ENCODE results near the gene DVL3.
"Not testable (repeated sequence)": the region's sequence is repeated elsewhere in the genome, so short reads cannot be mapped to it uniquely, and the experiment has no call there.

Gene DVL3

DNA sequence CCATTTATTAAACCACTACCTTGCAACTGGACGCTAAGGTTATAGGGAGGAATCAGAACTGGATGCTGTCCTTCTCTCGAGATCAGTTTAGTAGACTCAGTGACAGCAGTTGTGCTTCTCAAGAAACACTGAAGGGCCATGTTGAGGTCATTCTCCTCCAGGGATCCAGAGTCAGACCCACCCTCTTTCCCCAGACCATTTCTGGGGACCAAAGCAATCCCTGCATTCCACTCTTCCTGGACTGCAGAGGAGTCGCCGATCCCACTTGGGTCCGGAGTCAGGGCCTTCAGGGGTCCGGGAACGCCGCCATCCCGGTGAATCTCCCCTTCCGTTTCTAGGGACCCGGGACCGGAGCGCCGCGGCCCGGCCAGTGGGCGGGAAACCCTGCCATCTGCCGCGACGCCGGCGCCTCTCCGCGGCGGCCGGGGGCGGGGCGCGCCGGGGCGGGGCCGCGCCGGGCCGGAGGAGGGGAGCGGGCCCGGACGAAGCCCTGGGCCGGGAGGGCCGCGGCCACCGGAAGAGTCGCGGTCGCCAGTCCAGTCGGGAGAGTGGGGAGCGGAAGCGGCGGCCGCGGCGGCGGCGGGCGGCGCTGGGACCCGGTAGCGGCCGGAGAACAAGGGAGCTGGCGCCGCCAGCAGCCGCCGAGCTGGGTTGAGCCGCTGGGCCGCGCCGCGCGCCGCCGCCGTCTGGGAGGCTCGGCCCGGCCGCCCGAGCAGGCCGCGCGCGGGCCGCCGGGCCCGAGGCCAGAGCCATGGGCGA is at the start of gene DVL3:
Gene DVL3 (plus strand): TSS at position 493 of the 759 bp plus-strand sequence. CDS start 259 bp downstream, at position 752.
- DNase-seq (ENCODE audit: low spot score): peak; percentile 49

- no peak for DNase-seq (ENCODE audit: low spot score)
These were observed 44.9 kb upstream of the DVL3 start for GRCh38 chr3:184110316-184110725.

DNA sequence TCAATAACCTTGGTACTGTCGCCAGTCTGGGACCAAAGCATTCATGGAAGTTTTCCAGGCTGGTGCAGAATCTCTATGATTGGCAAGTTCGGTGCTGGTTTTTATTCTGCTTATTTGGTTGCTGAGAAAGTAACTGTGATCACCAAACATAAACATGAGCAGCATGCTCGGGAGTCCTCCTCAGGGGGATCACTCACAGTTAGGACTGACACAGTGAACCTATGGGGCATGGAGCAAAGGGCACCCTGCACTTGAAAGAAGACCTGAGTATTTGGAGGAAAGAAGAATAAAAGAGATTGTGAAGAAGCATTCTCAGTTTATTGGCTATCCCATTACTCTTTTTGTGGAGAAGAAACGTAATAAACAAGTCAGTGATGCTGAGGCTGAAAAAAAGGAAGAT is 39.2 kb upstream of the DVL3 start:
- no peak for DNase-seq (ENCODE audit: low spot score)

DNA sequence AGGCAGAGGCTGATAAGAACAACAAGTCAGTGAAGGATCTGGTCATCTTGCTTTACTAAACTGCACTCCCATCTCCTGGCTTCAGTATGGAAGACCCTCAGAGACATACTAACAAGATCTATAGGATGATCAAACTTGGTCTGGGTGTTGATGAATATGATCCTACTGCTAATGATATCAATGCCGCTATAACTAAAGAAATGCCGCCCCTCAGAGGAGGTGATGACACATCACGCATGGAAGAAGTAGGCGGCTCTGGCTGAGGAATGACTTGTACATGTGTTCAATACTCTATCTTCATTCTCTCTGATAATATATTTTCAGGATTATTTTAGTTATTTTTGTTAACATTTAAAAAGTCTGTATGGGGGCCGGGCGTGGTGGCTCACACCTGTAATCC is 37.5 kb upstream of the DVL3 start:
- no peak for DNase-seq (ENCODE audit: low spot score)

DNA sequence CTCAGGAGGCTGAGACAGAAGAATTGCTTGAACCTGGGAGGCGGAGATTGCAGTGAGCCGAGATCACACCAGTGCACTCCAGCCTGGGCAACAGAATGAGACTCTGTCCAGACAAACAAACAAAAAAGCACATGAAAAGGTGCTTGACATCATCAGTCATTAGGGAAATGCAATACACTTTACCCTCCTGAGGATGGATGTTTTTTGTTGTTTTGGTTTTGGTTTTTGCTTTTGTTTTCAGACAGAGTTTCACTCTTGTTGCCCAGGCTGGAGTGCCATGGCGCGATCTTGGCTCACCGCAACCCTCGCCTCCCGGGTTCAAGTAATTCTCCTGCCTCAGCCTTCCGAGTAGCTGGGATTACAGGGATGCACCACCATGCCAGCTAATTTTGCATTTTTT is 34.1 kb upstream of the DVL3 start:
- DNase-seq (ENCODE audit: low spot score): not testable (repeated sequence)

- DNase-seq (ENCODE audit: low spot score): no peak
These were observed 29.2 kb upstream of the DVL3 start for GRCh38 chr3:184126006-184126405.

DNA sequence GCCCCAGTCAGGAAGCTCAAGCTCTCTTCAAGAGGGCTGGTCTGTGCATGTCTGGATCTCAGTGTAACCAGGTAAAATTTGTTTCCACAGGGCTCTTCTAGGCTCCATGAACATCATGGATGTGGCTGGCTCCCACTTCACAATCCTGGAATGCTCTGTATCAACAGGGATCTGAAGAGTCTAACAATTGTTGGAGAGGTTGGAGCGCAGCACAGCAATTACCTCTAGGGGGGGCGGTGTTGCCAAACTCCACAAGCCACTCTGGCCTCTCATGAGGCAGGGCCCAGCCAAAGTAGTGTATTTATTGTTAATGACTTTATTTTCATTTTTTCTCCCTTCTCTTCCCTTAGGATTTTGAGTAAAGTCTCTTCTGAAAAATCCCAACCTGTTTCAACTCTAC is 26.2 kb upstream of the DVL3 start:
- DNase-seq (ENCODE audit: low spot score): no peak

DNA sequence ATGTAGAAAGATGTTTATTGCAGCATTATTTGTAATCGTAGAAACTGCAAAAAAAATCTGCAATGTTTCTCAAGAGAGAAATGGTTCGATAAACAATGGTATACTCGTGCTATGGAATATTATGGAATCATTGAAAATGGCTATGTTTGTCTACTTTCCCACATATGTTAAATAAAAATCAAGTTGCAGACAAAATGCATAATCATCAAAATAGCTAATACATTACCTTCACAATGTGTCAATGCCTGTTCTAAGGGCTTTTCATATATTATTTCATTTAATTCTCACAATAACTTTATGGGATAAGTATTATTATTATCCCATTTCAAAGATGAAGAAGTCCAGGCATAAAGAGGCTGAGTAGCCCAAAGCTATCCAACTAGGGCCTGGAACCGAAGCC is 22.2 kb upstream of the DVL3 start:
- DNase-seq (ENCODE audit: low spot score): no peak

DNA sequence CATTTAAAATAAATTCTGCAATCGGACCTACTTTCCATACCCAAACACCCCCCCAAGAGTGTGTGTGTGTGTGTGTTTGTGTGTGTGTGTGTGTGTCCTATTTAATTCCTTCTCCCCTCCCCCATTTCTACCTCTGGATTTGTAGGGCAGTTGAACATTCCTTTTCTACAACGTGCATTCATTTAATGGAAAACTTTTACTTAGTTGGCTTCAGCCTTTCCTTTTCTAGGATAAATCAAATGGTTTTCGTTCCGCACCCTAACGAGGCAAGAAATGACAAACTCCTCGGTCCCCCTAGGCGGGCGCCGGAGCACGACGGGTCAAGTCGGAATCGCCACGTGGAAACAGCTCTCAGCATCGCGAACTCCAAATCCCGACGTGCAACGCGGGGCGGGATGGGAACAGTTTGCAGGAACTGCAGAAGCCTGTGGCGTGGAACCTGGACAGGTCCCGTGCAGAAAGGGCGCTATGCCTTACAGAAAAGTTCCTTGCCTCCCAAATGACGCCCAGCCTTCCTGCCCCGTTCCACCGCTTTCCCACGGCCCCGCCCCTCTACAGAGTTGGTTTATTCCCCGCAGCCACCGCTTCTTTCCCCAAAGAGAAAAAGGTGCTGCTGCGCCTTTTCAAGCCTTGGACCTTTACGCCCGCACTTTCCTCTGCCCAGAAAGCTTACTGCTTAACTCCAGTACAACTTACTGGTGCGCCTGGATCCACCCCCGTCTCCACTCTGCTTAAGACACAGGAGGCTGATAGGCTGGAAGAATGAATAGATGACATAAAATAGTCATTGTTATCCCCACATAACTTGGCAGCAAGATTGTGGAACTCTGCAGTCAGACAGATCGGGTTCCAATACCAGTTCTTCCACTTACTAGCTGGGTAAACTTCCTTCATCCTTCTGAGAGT is 21.1 kb upstream of the DVL3 start:
- DNase-seq (ENCODE audit: low spot score): peak; percentile 83

GRCh38 chr3:184134746-184135148 is 20.4 kb upstream of the DVL3 start:
- peak; percentile 74 for DNase-seq (ENCODE audit: low spot score)

DNA sequence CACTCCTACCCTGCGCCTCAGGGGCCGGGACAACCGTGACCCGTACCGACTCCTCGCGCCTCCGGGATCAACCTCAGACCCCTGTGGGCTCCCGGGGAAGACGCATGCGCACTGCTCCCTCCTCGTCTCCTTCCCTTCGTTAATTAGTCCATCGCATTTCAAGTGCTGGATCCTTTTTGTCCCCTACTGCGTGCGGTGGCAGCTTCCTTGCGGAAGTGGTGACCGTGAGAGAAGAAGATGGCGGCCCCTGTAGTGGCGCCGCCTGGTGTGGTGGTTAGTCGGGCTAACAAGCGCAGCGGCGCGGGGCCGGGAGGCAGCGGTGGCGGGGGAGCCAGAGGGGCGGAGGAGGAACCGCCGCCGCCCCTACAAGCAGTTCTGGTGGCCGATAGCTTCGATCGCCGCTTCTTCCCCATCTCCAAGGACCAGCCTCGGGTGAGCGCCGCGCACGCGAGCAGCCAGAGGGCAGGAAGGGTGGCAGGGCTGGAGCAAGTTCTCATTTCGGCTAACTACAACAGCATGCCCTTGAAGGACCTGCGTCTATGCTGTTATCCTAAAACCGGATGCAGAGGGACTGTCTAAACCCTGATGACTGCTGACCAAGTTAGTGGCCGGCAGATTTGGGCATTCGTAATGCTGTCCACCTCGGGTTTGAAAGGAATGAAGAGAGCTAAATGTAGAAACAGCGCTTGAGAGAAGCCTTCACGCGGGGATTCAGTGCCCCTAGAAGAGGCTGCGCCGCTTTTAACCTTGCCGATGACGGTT is 19.8 kb upstream of the DVL3 start, which contains the start of gene EIF2B5:
Gene EIF2B5 (plus strand): TSS at position 210 of the 762 bp plus-strand sequence. CDS start 28 bp downstream, at position 238.
- peak; percentile 97 for DNase-seq (ENCODE audit: low spot score)

DNA sequence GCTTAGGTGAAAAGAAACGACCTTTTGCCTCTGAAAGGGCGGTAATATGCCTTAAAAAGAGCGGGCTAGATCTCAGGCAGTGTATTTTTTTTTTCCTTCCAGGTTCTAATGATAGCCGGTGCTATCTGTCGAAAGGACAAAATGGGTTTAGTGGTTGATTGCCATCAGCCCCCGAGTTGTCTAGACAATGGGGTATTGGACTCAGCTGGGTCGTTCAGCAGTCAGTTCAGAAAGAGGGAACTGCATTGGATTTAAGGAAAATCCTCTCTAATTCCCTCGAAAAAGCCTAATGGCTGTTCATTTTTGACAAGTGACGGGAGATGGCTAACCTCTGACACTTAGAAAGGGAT is 19.3 kb upstream of the DVL3 start:
- peak; percentile 25 for DNase-seq (ENCODE audit: low spot score)

- DNase-seq (ENCODE audit: low spot score): no peak
These were observed 14.7 kb upstream of the DVL3 start for GRCh38 chr3:184140436-184140835.

DNA sequence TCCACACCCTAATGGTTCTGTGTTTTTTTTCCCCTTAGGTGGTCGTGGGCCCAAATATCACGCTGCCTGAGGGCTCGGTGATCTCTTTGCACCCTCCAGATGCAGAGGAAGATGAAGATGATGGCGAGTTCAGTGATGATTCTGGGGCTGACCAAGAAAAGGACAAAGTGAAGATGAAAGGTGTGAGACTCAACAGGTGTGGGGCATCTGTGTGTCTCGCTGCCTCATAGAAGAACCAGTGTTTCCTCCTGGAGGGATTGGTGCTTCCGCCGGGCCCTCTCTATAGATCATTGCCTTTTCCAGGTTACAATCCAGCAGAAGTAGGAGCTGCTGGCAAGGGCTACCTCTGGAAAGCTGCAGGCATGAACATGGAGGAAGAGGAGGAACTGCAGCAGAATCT is 13.0 kb upstream of the DVL3 start:
- DNase-seq (ENCODE audit: low spot score): no peak

DNA sequence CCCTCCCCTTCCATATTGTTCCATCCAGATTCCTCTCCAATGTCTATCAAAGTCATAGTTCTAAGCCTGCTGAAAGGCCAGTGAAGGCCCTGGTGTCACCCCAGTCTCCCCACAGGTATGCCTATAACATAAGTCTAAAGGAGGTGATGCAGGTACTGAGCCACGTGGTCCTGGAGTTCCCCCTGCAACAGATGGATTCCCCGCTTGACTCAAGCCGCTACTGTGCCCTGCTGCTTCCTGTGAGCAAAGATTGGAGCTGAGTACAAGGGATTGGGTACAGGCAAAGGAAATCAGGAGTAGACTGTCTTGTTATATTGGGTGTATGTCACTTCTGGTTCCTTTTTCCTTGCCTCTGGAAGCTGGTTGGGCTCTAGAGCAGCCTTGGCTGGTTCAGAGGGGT is 11.8 kb upstream of the DVL3 start:
- no peak for DNase-seq (ENCODE audit: low spot score)

GRCh38 chr3:184144505-184144904 is 10.7 kb upstream of the DVL3 start:
- DNase-seq (ENCODE audit: low spot score): no peak

DNA sequence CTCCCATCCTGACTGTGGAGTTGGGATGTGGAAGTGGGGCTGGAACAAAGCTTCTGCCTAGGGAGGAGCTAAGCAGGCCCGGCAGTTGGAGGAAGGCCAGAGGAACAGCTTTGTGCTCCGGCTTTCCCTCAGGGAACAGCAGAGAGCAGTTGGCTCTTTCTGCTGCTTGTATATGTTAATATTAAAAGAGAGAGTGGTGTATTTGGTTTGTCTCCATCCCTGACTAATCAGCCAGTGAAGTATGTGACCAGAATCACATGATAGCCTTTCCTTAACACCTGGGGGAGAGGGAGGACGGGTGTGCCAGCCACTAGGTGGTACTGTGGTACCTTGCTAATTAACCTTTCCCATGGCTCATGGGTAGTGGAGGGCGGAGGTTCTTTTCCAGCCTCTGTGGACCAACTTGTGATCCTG is 10.1 kb upstream of the DVL3 start:
- no peak for DNase-seq (ENCODE audit: low spot score)

DNA sequence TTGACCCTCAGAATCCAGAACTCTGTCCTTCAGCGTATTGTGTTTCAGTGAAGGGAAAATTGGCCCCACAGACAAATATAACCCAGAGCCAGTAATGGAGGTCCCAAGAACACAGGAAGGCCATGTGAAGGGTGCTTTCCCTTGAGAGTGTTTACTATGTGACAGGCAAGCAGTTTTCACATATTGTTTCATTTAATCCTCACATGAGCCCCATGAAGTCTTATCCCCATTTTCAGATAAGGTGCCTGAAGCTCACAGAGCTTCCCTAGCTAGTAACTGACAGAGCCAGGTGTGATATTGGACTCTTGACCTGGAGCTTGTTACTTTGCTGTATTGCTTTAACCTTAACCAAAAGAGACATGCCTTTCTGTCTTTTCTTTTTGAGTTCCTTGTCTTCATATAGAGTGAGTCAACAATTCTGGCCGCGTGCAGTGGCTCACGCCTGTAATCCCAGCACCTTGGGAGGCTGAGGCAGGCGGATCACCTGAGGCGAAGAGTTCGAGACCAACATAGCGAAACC is 9.4 kb upstream of the DVL3 start:
- DNase-seq (ENCODE audit: low spot score): no peak

- no peak for DNase-seq (ENCODE audit: low spot score)
These were observed 7.1 kb upstream of the DVL3 start for GRCh38 chr3:184148076-184148475.

DNA sequence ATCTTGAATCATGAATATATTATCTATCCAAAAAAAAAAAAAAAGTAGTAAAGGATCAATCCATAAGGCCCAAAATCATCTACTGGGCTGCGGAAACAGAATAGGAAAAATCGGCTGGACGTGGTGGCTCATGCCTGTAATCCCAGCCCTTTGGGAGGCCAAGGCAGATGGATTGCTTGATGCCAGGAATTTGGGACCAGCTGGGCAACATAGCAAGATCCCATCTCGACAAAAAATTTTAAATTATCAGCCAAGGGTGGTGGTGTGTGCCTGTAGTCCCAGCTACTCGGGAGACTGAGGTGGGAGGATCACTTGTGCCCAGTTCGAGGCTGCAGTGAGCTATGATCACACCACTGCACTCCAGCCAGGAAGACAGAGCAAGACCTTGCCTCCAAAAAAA is 6.1 kb upstream of the DVL3 start:
- no peak for DNase-seq (ENCODE audit: low spot score)

DNA sequence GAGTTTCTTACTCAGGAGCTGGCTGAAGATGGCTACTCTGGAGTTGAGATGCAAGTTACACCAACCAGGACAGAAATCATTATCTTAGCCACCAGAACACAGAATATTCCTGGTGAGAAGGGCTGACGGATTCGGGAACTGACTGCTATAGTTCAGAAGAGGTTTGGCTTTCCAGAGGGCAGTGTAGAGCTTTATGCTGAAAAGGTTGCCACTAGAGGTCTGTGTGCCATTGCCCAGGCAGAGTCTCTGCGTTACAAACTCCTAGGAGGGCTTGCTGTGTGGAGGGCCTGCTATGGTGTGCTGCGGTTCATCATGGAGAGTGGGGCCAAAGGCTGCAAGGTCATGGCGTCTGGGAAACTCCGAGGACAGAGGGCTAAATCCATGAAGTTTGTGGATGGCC is 5.4 kb upstream of the DVL3 start:
- DNase-seq (ENCODE audit: low spot score): not testable (repeated sequence)
